K562 (cell line): ENCODE data around the gene PPIF. TPM values are rescaled to one million over a fixed set of nuclear protein-coding genes. Genes with fewer than 3 reads are reported as not detected.

Experiments used
- ATAC-seq: fragments of 200-7000 bp; cut with Tn5 transposase; 3 replicates; pipeline ENCODE4 v1.9.1; 2020; ENCODE audit warnings: moderate library complexity
- BruUV-seq: library from RNA; stranded (reverse); fragments of 400-500 nt; replicated peaks from 2 replicates; lab custom pipeline; 2021; lab: Mats Ljungman, UMichigan
- CTCF ChIA-PET: fragments of 300-600 bp; formaldehyde crosslinking; extraction: SDS; loops from one replicate; lab custom pipeline; 2021; ENCODE audit warnings: low intra/inter-chr PET ratio; lab: Yijun Ruan, JAX
- POLR2A ChIA-PET: fragments of 300-600, 350-650 bp; sonication (Branson Sonifier 250); formaldehyde crosslinking; extraction: SDS; loops from one replicate; lab custom pipeline; 2021; ENCODE audit warnings: antibody characterized with exemption, inconsistent platforms; lab: Yijun Ruan, JAX
- DNase-seq, 4 experiments: peaks; one replicate each; pipeline versions ENCODE4 v3.0.0 to v3.0.0-alpha.2; 2011 to 2018; ENCODE audit warnings: low spot score in 3 of 4, mixed read lengths in 3 of 4; ENCODE audit errors: extremely low read depth in 1 of 4
- FAIRE-seq: peaks from 2 replicates; lab custom pipeline; 2011; peaks lifted over from hg19 to GRCh38; lab: Jason Lieb, UNC
- H2AFZ ChIP-seq: 2 replicates; pipeline ENCODE4 v1.6.0; 2011; ENCODE audit warnings: low read depth, low read length, control low read depth, inconsistent platforms
- H3K27ac ChIP-seq: fragments of 200-600 bp; 3 replicates; pipeline ENCODE4 v1.8.0; 2011; ENCODE audit warnings: low read depth, mild to moderate bottlenecking, control low read depth, inconsistent platforms, low read length, moderate library complexity, mixed read lengths; ENCODE audit errors: extremely low read depth
- H3K27me3 ChIP-seq, 2 experiments: fragments of 300-600 bp in 1 of 2; 2 replicates in 1 of 2; 3 replicates in 1 of 2; pipeline versions ENCODE4 v1.6.0 to v1.8.0; 2011; ENCODE audit warnings: inconsistent platforms in 2 of 2, low read length in 2 of 2, mild to moderate bottlenecking in 1 of 2, mixed read lengths in 1 of 2, moderate library complexity in 1 of 2; ENCODE audit not compliant: control insufficient read depth in 2 of 2, insufficient read depth in 2 of 2
- H3K36me3 ChIP-seq: fragments of 300-600 bp; 3 replicates; pipeline ENCODE4 v1.8.0; 2011; ENCODE audit warnings: mild to moderate bottlenecking, low read length, inconsistent platforms; ENCODE audit not compliant: control insufficient read depth, insufficient read depth
- H3K4me1 ChIP-seq, 2 experiments: fragments of 200-600 bp in 1 of 2; replicated peaks in 1 of 2; 2 replicates in 1 of 2; 3 replicates in 1 of 2; pipeline versions ENCODE4 v1.5.1 to v1.8.0; 2011; ENCODE audit warnings: inconsistent platforms in 2 of 2, low read length in 2 of 2, mild to moderate bottlenecking in 1 of 2, mixed read lengths in 1 of 2, moderate library complexity in 1 of 2; ENCODE audit not compliant: control insufficient read depth in 2 of 2, insufficient read depth in 2 of 2
- H3K4me2 ChIP-seq: 2 replicates; pipeline ENCODE4 v1.6.1; 2011; ENCODE audit warnings: low read length, control low read depth, inconsistent platforms, mixed read lengths; ENCODE audit not compliant: insufficient read depth
- H3K4me3 ChIP-seq: fragments of 200-600 bp; sonication (generic), shearing (Covaris generic); 2 replicates; pipeline ENCODE4 v1.5.1; 2016; ENCODE audit warnings: control low read depth, inconsistent platforms
- H3K79me2 ChIP-seq: fragments of 200-600 bp; 3 replicates; pipeline ENCODE4 v1.8.0; 2011; ENCODE audit warnings: low read length, inconsistent platforms; ENCODE audit not compliant: control insufficient read depth, insufficient read depth
- H3K9ac ChIP-seq, 2 experiments: 2 replicates each; pipeline versions ENCODE4 v1.6.0 to v1.6.1; 2011; ENCODE audit warnings: low read depth in 2 of 2, low read length in 2 of 2, control low read depth in 1 of 2, inconsistent platforms in 1 of 2, mild to moderate bottlenecking in 1 of 2, mixed read lengths in 1 of 2; ENCODE audit not compliant: insufficient read depth in 1 of 2
- H3K9me1 ChIP-seq: one replicate; pipeline ENCODE4 v1.6.0; 2011; ENCODE audit warnings: inconsistent platforms, mild to moderate bottlenecking, low read length, moderate library complexity; ENCODE audit not compliant: control insufficient read depth, insufficient read depth
- H3K9me3 ChIP-seq: replicated peaks from 2 replicates; pipeline ENCODE4 v1.5.1; 2011; ENCODE audit warnings: low read depth, low read length, inconsistent platforms; ENCODE audit not compliant: control insufficient read depth, insufficient read depth
- H4K20me1 ChIP-seq: replicated peaks from 2 replicates; pipeline ENCODE4 v1.6.1; 2011; ENCODE audit warnings: low read length, inconsistent platforms, mixed read lengths; ENCODE audit not compliant: control insufficient read depth, insufficient read depth
- CCNT2 ChIP-seq: IDR thresholded peaks from 2 replicates; pipeline ENCODE4 v1.6.1; 2011; ENCODE audit warnings: borderline replicate concordance, low read depth, mild to moderate bottlenecking, moderate library complexity, mixed read lengths, low read length; ENCODE audit not compliant: insufficient read length; ENCODE audit errors: extremely low read depth
- KAT8 ChIP-seq: fragments of 450-650 bp; IDR thresholded peaks from 2 replicates; pipeline ENCODE4 v1.6.1; 2016; ENCODE audit warnings: low read depth, mild to moderate bottlenecking
- MEF2A ChIP-seq: IDR thresholded peaks from 2 replicates; pipeline ENCODE4 v1.6.1; 2011; ENCODE audit warnings: low read depth, mild to moderate bottlenecking, low read length, moderate library complexity; ENCODE audit not compliant: control insufficient read depth
- PCBP1 ChIP-seq: fragments of 200-400 bp; formaldehyde crosslinking; IDR thresholded peaks from 2 replicates; pipeline ENCODE4 v1.6.1; 2018; ENCODE audit warnings: mild to moderate bottlenecking, low read depth, low read length; ENCODE audit not compliant: poor library complexity, severe bottlenecking
- PKNOX1 ChIP-seq: fragments of 450-650 bp; IDR thresholded peaks from 2 replicates; pipeline ENCODE4 v1.6.1; 2016
- POLR2A ChIP-seq: fragments of 450-650 bp; conservative IDR thresholded peaks from 2 replicates; pipeline ENCODE4 v1.6.1; 2016
- PTTG1 ChIP-seq: fragments of 450-650 bp; IDR thresholded peaks from 2 replicates; pipeline ENCODE4 v1.6.1; 2016; ENCODE audit warnings: low read depth, mild to moderate bottlenecking, missing genetic modification characterization, missing compliant biosample characterization
- RBM39 ChIP-seq: fragments of 200-400 bp; formaldehyde crosslinking; optimal IDR thresholded peaks from 2 replicates; pipeline ENCODE3; 2018; ENCODE audit warnings: low read depth, low read length
- SMARCA4 ChIP-seq: fragments of 450-650 bp; IDR thresholded peaks from 2 replicates; pipeline ENCODE4 v1.6.1; 2016
- TAF7 ChIP-seq: fragments of 450-650 bp; IDR thresholded peaks from 2 replicates; pipeline ENCODE4 v1.6.1; 2016; ENCODE audit warnings: missing genetic modification characterization, missing compliant biosample characterization
- THRAP3 ChIP-seq: fragments of 450-650 bp; IDR thresholded peaks from 2 replicates; pipeline ENCODE4 v1.6.1; 2016; ENCODE audit warnings: mild to moderate bottlenecking, inconsistent platforms, borderline replicate concordance
- U2AF2 ChIP-seq: fragments of 200-400 bp; formaldehyde crosslinking; optimal IDR thresholded peaks from 2 replicates; pipeline ENCODE3; 2017; ENCODE audit warnings: low read depth, mild to moderate bottlenecking, low read length
- ZBTB26 ChIP-seq: fragments of 450-650 bp; formaldehyde crosslinking; IDR thresholded peaks from 2 replicates; pipeline ENCODE4 v1.4.0; 2022; ENCODE audit warnings: missing genetic modification characterization
- ZNF280B ChIP-seq: fragments of 250-450 bp; sonication (Bioruptor Pico); IDR thresholded peaks from 2 replicates; pipeline ENCODE4 v1.5.1; 2021; ENCODE audit warnings: mild to moderate bottlenecking
- ZNF347 ChIP-seq: fragments of 450-650 bp; formaldehyde crosslinking; IDR thresholded peaks from 2 replicates; pipeline ENCODE4 v1.4.0; 2020; ENCODE audit warnings: low read depth, mild to moderate bottlenecking, moderate library complexity
- WGBS: fragments of 100-300 bp; shearing (Covaris generic); methylation state at CpG from one replicate; pipeline ENCODE4 v1.1.6; 2016; ENCODE audit warnings: low coverage, mixed read lengths; ENCODE audit not compliant: insufficient coverage; ENCODE audit errors: missing lambda C conversion rate; 5-methylcytosine and 5-hydroxymethylcytosine counted together
- in situ Hi-C: fragments of 300-500 bp; cut with MboI; formaldehyde crosslinking; loops from 4 replicates; pipeline ENCODE4 v1.15.0; 2018; ENCODE audit warnings: inconsistent platforms, mixed read lengths
- intact Hi-C: fragments of 100-400 bp; cut with micrococcal nuclease; formaldehyde crosslinking; loops from 2 replicates; pipeline ENCODE4 v1.14.2; 2022
- polyA plus RNA-seq, 8 experiments: library from polyadenylated mRNA; depleted of rRNA in 4 of 8; stranded (reverse) in 5 of 8; unstranded in 3 of 8; fragments of >200 nt; fragmentation: Nextera tagmentation in 2 of 8; fragmentation: Illumina TruSeq in 1 of 8; extraction: Ambion mirVana in 2 of 8; extraction: Trizol in 1 of 8; gene quantifications; 2 replicates each; pipeline versions ENCODE4 v1.2.1 to v1.2.3, GENCODE V29; 2011 to 2014; ENCODE audit warnings: inconsistent platforms in 1 of 8, missing spikeins in 1 of 8
- total RNA-seq, 7 experiments: library from RNA; depleted of rRNA in 6 of 7; stranded (reverse); fragments of >200 nt in 6 of 7; fragmentation: Illumina TruSeq in 2 of 7; extraction: Trizol in 2 of 7; gene quantifications; 2 replicates each; pipeline versions ENCODE4 v1.2.1 to v1.2.3, GENCODE V29; 2011 to 2021; ENCODE audit warnings: low replicate concordance in 1 of 7

The PPIF gene
- total and polyA plus RNA-seq, 9 of the 15 experiments (the other 6 are each of a cell fraction or from before 2014, with no cell fraction given) = 40.9 to 287 (median 117) TPM

- Histone ChIP-seq H3K4me1 (peaks cover 46% of the 10 kb centered on the region in 2 experiments), H3K4me2 (no peak overlapping the region), H3K36me3 (no peaks in the 10 kb centered on the region), H3K4me3 (no peak overlapping the region), H2AFZ (no peak overlapping the region), H3K9me3 (no peaks in the 10 kb centered on the region), H3K9ac (no peak overlapping the region), H3K27ac (no peak overlapping the region), H3K27me3 (no peaks in the 10 kb centered on the region), H3K9me1 (peaks cover 10% of the 10 kb centered on the region), H4K20me1 (no peaks in the 10 kb centered on the region), H3K79me2 (no peaks in the 10 kb centered on the region)
- in situ Hi-C loops (loop anchor here (5.0 kb wide), 1 partner anchor 80 kb away; no protein-coding TSS in a partner anchor), intact Hi-C loops (loop anchor here (5.0 kb wide), 1 partner anchor 95 kb away; no protein-coding TSS in a partner anchor)
- ChIA-PET CTCF (no interaction called here), POLR2A (interaction anchor here (0.6 to 2.6 kb wide), 5 partner anchors 14 to 98 kb away, joined by 3 to 9 read pairs (median 4); no protein-coding TSS in a partner anchor)
- DNase-seq (no peak), FAIRE-seq (peak; percentile 15), ATAC-seq (no peak)
- 65% methylated on average over 6 of the region's 6 CpGs for WGBS
- BruUV-seq = no TSS peak
- TF ChIP-seq MEF2A (no peak), PCBP1 (no peak), ZBTB26 (CRISPR knock-in tag) (no peak), SMARCA4 (no peak), PKNOX1 (no peak), PTTG1 (tag) (no peak), ZNF280B (CRISPR knock-in tag) (no peak), U2AF2 (no peak), RBM39 (no peak), ZNF347 (no peak), CCNT2 (no peak), KAT8 (no peak), TAF7 (tag) (no peak), THRAP3 (no peak), POLR2A (no peak)
These were observed 45.4 kb downstream of the PPIF start for GRCh38 chr10:79392506-79393176.
